HG02870 (cell line): ENCODE measurements around the gene TFF1.

Experiments used
- ATAC-seq: cut with Tn5 transposase; IDR thresholded peaks from one replicate; pipeline ENCODE4 v1.9.1; 2021; ENCODE audit warnings: mild to moderate bottlenecking, moderate library complexity; ENCODE audit not compliant: unreplicated experiment

The TFF1 gene

GRCh38 chr21:42384156-42384945 is 18.0 kb upstream of the TFF1 start:
- no peak for ATAC-seq

GRCh38 chr21:42383331-42383730 is 17.0 kb upstream of the TFF1 start:
- no peak for ATAC-seq

- ATAC-seq: no peak
Measured at GRCh38 chr21:42382915-42383314, 16.6 kb upstream of the TFF1 start.

DNA sequence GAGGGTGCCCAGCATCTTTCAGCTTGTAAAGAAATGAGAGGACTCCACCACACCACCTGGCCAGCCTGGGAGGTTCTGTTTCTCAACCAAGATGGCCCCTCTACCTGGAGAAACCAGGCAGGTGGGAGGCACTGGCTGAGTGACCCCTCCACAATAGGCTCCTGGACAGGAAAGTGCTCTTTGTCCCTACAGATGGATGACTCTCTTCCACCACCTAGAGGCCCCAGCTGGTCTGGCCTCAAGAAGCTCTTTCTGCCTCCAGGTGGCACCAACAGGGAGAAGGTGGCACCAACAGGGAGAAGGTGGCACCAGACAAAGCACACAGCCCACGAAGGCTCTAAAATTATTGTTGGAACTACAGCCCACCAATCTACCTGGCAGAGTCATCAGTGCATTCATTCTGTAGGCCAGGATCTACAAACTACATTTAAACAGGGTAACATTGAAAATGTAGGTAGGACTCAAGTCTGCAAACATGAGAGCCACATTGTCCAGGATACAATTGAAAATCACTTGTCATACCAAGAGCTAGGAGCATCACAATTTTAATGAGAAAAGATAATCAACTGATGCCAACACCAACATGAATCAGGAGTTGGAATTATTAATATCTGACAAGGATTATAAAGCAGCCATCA is 15.1 kb upstream of the TFF1 start:
- no peak for ATAC-seq

- ATAC-seq: no peak
Measured at GRCh38 chr21:42379426-42380215, 13.3 kb upstream of the TFF1 start.

DNA sequence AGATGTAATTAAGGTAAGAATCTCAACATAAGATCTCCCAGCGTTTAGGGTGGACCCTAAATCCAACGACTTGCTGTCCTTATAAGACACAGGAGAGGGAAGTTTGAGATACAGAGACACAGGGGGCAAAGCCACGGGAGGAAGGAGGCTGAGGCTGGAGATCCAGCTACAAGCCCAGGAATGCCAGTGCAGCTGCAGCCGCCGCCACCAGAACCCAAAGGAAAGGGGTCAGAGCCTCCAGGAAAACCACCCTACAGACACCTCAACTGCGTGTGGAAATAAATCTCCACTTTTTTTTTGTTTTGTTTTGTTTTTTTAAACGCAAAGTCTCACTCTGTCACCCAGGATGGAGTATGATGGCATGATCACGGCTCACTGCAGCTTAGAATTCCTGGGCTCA is 12.1 kb upstream of the TFF1 start:
- ATAC-seq: no peak

DNA sequence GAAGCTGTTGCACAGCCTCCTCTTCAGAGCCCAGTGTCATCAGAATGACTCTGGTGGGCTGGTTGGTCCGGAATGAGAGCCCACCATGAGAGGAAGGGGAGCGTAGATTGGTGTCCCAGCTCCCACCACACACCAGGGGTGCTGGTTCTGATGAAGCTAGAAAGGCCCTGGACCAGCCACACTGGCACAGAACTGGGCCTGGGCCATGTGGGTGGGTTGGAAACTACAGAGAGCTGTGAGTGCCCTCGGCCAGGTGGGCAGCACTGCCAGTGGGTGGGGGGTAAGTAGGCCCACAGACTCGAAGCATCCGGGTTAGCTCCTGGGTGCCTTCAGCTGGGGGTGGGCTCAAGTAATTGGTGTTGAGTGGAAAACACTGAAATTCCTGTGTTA is 11.6 kb upstream of the TFF1 start:
- no peak for ATAC-seq

GRCh38 chr21:42377211-42377950 is 11.0 kb upstream of the TFF1 start:
- no peak for ATAC-seq

- no peak for ATAC-seq
Measured at GRCh38 chr21:42376338-42376982, 10.1 kb upstream of the TFF1 start.

GRCh38 chr21:42375966-42376337 is 9.6 kb upstream of the TFF1 start:
- ATAC-seq: no peak

GRCh38 chr21:42375506-42375905 is 9.2 kb upstream of the TFF1 start:
- ATAC-seq: no peak

DNA sequence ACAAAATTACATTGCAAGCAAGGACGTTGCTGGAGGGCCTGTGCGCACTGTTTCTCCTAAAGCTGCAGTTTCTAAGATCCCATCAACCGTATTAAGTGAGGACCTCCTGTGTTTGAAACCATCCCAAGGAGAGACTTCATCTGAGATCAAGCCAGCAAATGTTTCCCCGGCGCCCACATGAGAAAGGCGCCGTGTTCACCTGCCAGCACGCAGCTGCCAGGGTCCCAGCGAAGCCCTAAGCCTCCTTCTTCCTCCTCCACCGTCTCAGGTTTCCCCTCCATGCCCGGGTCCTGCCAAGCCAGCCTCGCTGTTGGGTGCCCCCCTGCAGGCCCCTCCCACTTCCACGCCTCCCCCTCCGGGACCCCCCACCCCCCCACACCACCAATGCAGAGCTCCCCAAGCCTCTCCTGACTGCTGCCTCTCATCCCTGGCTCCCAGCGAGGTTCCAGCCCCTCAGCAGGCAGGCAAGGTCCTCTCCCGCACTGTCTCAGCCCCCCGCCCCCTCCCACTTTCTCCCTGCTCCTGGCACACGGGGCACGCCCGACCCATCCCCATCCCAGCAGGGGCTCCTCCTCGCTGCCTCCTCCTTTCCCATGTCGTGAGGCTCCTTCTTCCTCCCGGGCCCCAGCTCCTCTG is 8.6 kb upstream of the TFF1 start:
- no peak for ATAC-seq

GRCh38 chr21:42374457-42374856 is 8.1 kb upstream of the TFF1 start:
- ATAC-seq: no peak

DNA sequence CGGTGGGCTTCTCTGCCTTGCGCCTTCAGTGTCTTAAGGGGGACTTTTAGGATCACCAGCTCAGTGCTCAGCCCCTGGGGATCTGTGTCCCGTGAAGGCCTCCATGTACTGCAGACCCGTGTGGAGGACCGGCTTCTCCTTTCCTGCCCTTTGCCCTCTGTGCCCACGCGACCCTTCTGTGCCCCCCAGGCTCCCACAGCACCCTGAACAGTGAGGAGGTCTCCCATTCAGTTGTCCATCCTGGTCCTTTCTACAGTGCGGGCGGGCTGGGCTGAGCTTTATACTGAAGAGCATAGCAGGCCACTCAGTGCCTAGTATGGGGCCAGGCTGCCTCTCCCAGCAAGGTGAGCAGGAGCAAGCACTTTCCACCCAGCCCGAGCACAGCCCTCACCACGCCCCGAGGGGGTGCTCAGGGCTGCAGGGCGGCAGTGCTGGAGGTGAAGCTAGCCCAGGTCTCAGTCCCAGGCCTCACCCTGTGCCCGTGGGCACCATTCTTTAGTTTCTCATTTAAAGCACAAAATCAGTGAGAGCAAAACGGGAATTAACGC is 7.6 kb upstream of the TFF1 start:
- no peak for ATAC-seq

- ATAC-seq: no peak
Measured at GRCh38 chr21:42373196-42373907, 7.0 kb upstream of the TFF1 start.

- ATAC-seq: no peak
Measured at GRCh38 chr21:42370894-42371654, 4.7 kb upstream of the TFF1 start.

DNA sequence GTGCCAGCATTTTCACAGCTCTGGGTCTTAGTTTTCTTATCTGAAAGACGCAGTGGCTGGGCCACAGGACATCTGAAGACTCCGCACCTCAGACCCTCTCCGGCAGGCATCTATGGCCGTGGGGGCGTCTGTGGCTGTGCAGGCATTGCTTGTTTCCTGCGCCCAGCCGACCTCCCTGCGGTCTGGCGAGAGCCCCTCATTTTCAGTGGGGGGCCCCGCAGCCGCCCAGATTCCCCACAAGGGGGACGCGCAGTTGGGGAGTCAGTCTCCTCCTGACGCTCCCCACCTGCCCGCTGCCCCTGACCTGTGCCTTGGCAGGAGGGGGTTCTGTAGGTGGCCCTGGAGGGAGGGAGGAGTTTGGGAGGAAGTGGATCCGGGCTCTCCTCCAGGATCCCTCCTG is 3.5 kb upstream of the TFF1 start:
- ATAC-seq: no peak

- ATAC-seq: no peak
Measured at GRCh38 chr21:42367367-42368165, 1.2 kb upstream of the TFF1 start.
